ENCODE results near the gene AGFG2.

GRCh38 chr7:100565133-100565571, 26.1 kb downstream of the AGFG2 start:
- TF ChIP-seq, protein P1, sequence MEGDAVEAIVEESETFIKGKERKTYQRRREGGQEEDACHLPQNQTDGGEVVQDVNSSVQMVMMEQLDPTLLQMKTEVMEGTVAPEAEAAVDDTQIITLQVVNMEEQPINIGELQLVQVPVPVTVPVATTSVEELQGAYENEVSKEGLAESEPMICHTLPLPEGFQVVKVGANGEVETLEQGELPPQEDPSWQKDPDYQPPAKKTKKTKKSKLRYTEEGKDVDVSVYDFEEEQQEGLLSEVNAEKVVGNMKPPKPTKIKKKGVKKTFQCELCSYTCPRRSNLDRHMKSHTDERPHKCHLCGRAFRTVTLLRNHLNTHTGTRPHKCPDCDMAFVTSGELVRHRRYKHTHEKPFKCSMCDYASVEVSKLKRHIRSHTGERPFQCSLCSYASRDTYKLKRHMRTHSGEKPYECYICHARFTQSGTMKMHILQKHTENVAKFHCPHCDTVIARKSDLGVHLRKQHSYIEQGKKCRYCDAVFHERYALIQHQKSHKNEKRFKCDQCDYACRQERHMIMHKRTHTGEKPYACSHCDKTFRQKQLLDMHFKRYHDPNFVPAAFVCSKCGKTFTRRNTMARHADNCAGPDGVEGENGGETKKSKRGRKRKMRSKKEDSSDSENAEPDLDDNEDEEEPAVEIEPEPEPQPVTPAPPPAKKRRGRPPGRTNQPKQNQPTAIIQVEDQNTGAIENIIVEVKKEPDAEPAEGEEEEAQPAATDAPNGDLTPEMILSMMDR (IDR thresholded peaks at IDR 0.05) = no peak
- TF ChIP-seq POLR2A (IDR thresholded peaks at IDR 0.05) (no peak), POLR2AphosphoS5 (IDR thresholded peaks at IDR 0.05) (no peak), EP300 (IDR thresholded peaks at IDR 0.05) (no peak)
